ENCODE data around the gene KIAA1671. TPM values are rescaled to one million over a fixed set of nuclear protein-coding genes. Genes with fewer than 3 reads are reported as not detected.
"Not testable (repeated sequence)": the region's sequence is repeated elsewhere in the genome, so short reads cannot be mapped to it uniquely, and the experiment has no call there.

KIAA1671 gene
- total RNA-seq, 4 donors from 2014 or later: 7.5 to 26.5 (median 9.1) TPM

DNA sequence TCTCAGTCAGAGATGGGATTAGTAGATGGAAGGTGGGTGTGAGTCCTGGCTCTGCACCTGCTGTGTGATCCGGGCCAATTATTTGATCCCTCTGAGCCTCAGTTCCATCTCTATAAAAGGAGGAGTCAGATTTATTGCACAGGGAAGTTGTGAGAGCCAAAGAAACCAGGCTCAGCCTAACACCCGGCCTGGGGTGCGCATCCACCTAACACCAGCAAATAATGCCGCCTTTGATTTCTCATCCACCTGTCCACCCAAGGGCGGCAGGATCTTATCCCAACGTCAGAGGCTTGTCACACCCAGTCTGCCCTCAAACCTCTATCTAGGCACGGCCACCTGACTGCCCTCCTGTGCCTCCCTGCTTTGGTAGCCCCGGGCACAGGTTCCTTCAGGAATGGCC lies 269.3 kb downstream of the KIAA1671 start:
- TF ChIP-seq, protein P1, sequence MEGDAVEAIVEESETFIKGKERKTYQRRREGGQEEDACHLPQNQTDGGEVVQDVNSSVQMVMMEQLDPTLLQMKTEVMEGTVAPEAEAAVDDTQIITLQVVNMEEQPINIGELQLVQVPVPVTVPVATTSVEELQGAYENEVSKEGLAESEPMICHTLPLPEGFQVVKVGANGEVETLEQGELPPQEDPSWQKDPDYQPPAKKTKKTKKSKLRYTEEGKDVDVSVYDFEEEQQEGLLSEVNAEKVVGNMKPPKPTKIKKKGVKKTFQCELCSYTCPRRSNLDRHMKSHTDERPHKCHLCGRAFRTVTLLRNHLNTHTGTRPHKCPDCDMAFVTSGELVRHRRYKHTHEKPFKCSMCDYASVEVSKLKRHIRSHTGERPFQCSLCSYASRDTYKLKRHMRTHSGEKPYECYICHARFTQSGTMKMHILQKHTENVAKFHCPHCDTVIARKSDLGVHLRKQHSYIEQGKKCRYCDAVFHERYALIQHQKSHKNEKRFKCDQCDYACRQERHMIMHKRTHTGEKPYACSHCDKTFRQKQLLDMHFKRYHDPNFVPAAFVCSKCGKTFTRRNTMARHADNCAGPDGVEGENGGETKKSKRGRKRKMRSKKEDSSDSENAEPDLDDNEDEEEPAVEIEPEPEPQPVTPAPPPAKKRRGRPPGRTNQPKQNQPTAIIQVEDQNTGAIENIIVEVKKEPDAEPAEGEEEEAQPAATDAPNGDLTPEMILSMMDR (IDR thresholded peaks at IDR 0.05): no peak
- ATAC-seq (ENCODE audit: low FRiP score) (no peak), DNase-seq (ENCODE audit: low spot score) (no peak)

DNA sequence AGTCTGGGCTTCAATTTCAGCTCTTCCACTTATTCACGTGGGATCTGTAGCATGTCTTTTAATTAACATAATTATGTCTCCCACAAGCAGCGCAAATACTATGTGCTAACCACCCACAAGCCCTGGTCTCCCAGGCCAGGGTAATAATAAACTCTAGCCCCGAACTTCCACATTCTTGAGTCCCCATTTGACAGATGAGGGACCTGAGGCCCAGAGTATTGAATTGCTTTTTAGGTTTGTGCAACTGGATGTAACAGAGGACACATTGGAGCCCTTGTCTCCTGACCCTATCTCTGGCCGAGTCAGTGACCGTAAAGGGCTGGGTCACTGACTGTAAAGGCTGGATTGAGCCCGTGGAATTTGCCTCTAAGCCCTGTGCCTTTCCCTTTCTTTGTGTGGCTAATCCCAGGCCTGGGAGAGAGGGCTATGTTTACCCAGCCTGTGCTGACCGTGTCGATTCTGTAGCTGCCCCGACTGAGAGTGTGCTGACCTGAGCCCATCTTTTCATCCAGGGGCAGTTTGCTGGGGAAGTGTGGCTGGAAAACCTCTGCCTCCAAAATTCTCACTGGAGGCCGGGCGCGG lies 270.8 kb downstream of the KIAA1671 start:
- ATAC-seq (ENCODE audit: low FRiP score) (no peak), DNase-seq (ENCODE audit: low spot score) (no peak)
- TF ChIP-seq, protein P1 (IDR thresholded peaks at IDR 0.05): no peak

DNA sequence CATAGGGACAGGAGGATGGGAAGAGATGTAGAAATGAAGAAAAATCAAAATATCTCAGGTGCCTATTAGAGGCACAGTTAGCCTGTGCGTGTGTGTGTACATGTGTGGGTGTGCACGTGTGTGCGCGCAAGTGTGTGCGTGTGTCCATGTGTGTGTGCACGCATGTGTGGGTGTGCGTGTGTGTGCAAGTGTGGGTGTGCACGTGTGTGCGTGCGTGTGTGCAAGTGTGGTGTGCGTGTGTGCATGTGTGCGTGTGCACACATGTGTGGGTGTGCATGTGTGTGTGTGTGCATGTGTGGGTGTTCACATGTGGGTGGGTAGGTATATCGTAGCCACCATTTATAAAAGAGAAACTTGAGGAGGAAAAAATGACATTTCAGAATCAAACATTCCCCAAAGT lies 276.3 kb downstream of the KIAA1671 start:
- TF ChIP-seq, protein P1 (IDR thresholded peaks at IDR 0.05): no peak
- ATAC-seq (ENCODE audit: low FRiP score) (no peak), DNase-seq (ENCODE audit: low spot score) (no peak)

DNA sequence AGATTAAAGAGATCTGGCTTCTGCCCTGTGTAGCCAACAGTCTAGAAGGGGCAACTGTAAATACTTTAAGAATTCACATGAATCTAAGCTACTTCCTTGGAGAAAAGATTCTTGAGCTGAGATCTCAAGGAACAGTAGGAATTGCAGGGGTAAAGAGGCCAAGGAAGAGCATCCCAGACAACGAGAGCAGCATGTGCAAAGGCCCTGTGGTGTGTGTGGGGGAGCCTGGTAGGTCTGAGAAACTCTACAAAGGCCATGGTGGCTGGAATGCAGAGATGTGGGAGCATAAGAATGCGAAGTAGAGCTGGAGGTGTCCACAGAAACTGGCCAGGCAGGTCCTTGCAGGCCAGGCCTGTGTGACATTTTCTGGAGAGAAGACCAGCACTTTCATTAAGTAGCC lies 278.2 kb downstream of the KIAA1671 start:
- ATAC-seq (ENCODE audit: low FRiP score); DNase-seq (ENCODE audit: low spot score): not testable (repeated sequence)

DNA sequence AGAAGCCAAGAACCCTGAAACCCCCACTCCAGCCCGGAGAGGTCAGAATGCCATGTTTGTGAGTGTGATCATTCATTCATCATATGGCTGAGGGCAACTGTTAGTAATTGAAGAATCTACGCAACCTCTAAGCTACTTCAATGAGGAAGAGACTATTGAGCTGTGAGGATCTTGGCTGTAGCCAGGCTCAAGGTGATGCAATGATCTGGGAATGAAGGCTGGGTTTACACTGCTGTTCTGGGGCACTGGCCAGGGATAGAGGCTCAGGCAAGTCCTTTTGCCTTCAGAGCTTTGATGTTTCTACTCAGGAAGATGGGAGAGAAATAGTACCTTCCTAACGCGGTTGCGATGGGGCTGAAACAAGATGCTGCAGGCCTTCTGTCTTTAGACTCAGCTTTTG lies 279.8 kb downstream of the KIAA1671 start:
- ATAC-seq (ENCODE audit: low FRiP score) (no peak), DNase-seq (ENCODE audit: low spot score) (no peak)
- TF ChIP-seq, protein P1 (IDR thresholded peaks at IDR 0.05): no peak

DNA sequence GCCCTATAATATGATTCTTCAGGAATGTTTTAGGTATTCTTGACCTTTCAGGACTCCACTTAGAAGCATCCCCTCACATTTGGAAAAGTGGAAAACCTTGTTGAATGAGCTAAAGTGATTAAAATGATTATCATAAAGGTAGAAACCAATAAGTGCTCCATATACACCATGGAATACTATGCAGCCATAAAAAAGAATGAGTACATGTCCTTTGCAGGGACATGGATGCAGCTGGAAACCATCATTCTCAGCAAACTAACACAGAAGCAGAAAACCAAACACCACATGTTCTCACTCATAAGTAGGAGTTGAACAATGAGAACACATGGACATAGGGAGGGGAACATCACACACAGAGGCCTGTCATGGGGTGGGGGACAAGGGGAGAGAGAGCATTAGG lies 281.2 kb downstream of the KIAA1671 start:
- not testable (repeated sequence) for ATAC-seq (ENCODE audit: low FRiP score); DNase-seq (ENCODE audit: low spot score)

DNA sequence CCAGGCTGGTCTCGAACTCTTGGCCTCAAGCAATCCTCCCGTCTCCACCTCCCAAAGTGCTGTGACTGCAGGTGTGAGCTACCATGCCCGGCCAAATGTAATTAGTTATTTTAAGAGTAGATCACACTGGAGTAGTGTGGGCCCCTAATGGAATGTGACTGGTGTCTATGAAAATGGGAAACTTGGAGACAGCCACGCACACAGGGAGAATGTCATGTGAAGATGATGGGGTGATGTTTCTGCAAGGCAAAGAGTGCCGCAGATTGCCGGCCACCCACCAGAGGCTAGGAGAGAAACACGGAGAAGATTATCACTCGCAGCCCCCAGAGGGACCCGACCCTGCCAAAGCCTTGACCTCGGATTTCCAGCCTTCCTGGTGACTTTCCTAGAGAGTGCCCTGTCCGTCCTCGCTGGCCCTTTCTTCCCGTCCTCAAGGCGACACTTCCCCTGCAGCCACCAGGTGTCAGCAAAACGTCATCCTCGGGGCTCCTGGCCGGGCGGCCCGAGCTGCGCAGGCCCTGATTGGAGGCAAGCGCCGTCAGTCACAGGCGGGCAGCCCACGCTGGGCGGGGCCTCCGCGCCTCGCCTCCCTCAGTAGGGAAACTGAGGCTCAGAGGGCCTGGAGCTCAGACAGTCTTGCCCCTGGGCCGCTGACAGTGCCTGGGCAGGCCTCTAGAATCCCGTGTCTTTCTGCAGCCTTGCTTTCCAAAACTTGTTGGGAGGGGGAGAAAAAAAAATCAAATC lies 283.2 kb downstream of the KIAA1671 start:
- TF ChIP-seq, protein P1 (IDR thresholded peaks at IDR 0.05): no peak
- ATAC-seq (ENCODE audit: low FRiP score): no peak
- peak; percentile 25 for DNase-seq (ENCODE audit: low spot score)

DNA sequence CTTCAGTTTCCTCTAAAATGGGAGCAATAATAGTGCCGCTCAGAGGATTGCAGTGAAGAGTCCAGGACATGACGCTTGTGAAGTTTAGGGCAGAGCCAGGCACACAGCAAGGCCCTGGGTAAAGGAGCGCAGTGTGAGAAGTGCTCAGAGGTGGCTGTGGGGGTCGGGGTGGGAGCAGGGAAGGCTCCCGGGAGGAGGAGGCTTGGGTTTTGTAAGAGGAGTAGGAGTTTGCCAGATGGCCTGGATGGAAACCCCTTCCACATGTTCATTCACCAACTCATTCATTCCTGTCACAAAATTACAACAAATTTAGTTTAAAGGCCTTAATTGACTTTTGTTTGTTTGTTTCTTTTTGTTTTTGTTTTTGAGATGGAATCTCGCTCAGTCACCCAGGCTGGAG lies 283.9 kb downstream of the KIAA1671 start:
- no peak for DNase-seq (ENCODE audit: low spot score)
- TF ChIP-seq, protein P1 (IDR thresholded peaks at IDR 0.05): no peak
- ATAC-seq (ENCODE audit: low FRiP score): no peak
